Fibroblast of lung (primary cell): ENCODE measurements around the gene RNF32. TPM values are rescaled to one million over a fixed set of nuclear protein-coding genes. Genes with fewer than 3 reads are reported as not detected.
"Not testable (repeated sequence)": the region's sequence is repeated elsewhere in the genome, so short reads cannot be mapped to it uniquely, and the experiment has no call there.

Source experiments
- DNase-seq, 2 donors: peaks; one replicate each; pipeline versions ENCODE4 v3.0.0 to v3.0.0-alpha.2; 2010; ENCODE audit warnings: low read depth in 2 of 2
- H2AFZ ChIP-seq: 2 replicates; pipeline ENCODE4 v1.5.1; 2012; ENCODE audit warnings: low read length, control low read depth, inconsistent platforms
- H3K27ac ChIP-seq: 2 replicates; pipeline ENCODE4 v1.5.1; 2011; ENCODE audit warnings: low read length, control low read depth; ENCODE audit not compliant: insufficient read depth
- H3K27me3 ChIP-seq: 2 replicates; pipeline ENCODE4 v1.5.1; 2011; ENCODE audit warnings: mild to moderate bottlenecking, low read length; ENCODE audit not compliant: control insufficient read depth, insufficient read depth
- H3K36me3 ChIP-seq: 2 replicates; pipeline ENCODE4 v1.5.1; 2011; ENCODE audit warnings: low read length; ENCODE audit not compliant: control insufficient read depth, insufficient read depth
- H3K4me1 ChIP-seq: 2 replicates; pipeline ENCODE4 v1.5.1; 2011; ENCODE audit warnings: low read length; ENCODE audit not compliant: control insufficient read depth, insufficient read depth; ENCODE audit errors: extremely low read depth
- H3K4me2 ChIP-seq: 2 replicates; pipeline ENCODE4 v1.5.1; 2011; ENCODE audit warnings: low read length, control low read depth; ENCODE audit not compliant: insufficient read depth; ENCODE audit errors: extremely low read depth
- H3K4me3 ChIP-seq, 4 experiments: fragments of 200-600 bp in 1 of 4; sonication (generic) in 1 of 4; replicated peaks in 1 of 4; 2 replicates each; pipeline ENCODE4 v1.5.1; 2011 to 2016; ENCODE audit warnings: low read length in 4 of 4, low read depth in 3 of 4, mild to moderate bottlenecking in 3 of 4, control low read depth in 2 of 4, inconsistent platforms in 1 of 4, mixed read lengths in 1 of 4; ENCODE audit not compliant: insufficient read depth in 1 of 4; ENCODE audit errors: control extremely low read depth in 1 of 4
- H3K79me2 ChIP-seq: 2 replicates; pipeline ENCODE4 v1.5.1; 2012; ENCODE audit warnings: mild to moderate bottlenecking, low read length, inconsistent platforms; ENCODE audit not compliant: control insufficient read depth, insufficient read depth
- H3K9ac ChIP-seq: 2 replicates; pipeline ENCODE4 v1.5.1; 2011; ENCODE audit warnings: mild to moderate bottlenecking, low read length, control low read depth; ENCODE audit not compliant: insufficient read depth
- H3K9me3 ChIP-seq: 2 replicates; pipeline ENCODE4 v1.5.1; 2012; ENCODE audit warnings: low read depth, low read length; ENCODE audit not compliant: control insufficient read depth, insufficient read depth
- H4K20me1 ChIP-seq: 2 replicates; pipeline ENCODE4 v1.5.1; 2011; ENCODE audit warnings: low read length; ENCODE audit not compliant: control insufficient read depth, insufficient read depth; ENCODE audit errors: extremely low read depth
- EZH2 ChIP-seq: IDR thresholded peaks from 2 replicates; pipeline ENCODE4 v1.5.1; 2012; ENCODE audit warnings: low read length, control low read depth, mild to moderate bottlenecking; ENCODE audit errors: missing control alignments
- polyA plus RNA-seq, 2 donors: library from polyadenylated mRNA; depleted of rRNA in 1 of 2; stranded (reverse) in 1 of 2; unstranded in 1 of 2; fragments of >200 nt; gene quantifications; 2 replicates each; pipeline ENCODE4 v1.2.1, GENCODE V29; 2011 to 2012; ENCODE audit warnings: missing spikeins in 1 of 2
- total RNA-seq: library from RNA; depleted of rRNA; stranded (reverse); fragments of >200 nt; gene quantifications from 2 replicates; pipeline ENCODE4 v1.2.1, GENCODE V29; 2014
- TF ChIP-seq, protein P1 (sequence below), 2 donors: IDR thresholded peaks in 1 of 2; conservative IDR thresholded peaks in 1 of 2; 1 replicate in 1 of 2; 2 replicates in 1 of 2; pipeline ENCODE4 v1.5.1; 2011 to 2012; ENCODE audit warnings: low read length in 2 of 2, control low read depth in 1 of 2, inconsistent platforms in 1 of 2, low read depth in 1 of 2, mild to moderate bottlenecking in 1 of 2

The RNF32 gene
- total and polyA plus RNA-seq, 2 donors (not counting 1 experiment from before 2014, with no cell fraction given), result 0.91 to 2.8 TPM

DNA sequence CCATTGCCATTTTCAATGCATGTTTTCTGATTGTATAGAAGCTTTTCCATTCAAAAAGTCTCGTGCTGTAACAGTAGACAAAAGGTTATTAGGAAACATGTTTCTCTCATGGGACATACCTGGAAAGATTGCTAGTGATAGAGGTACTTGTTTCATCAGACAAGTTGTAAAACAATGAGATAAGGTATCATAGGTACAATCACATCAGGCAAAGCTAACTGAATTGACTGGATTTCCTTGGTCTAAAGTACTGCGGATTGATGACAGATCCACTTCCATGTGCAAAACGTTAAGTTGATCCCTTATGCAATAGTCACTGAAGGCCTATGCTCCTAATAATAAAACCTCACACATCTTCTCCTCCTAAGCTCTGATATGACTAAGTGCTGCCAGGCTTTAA lies 6.5 kb upstream of the RNF32 start:
- no peak overlapping the region for H3K9ac ChIP-seq
- no peak overlapping the region for H3K27ac ChIP-seq
- TF ChIP-seq, protein P1, sequence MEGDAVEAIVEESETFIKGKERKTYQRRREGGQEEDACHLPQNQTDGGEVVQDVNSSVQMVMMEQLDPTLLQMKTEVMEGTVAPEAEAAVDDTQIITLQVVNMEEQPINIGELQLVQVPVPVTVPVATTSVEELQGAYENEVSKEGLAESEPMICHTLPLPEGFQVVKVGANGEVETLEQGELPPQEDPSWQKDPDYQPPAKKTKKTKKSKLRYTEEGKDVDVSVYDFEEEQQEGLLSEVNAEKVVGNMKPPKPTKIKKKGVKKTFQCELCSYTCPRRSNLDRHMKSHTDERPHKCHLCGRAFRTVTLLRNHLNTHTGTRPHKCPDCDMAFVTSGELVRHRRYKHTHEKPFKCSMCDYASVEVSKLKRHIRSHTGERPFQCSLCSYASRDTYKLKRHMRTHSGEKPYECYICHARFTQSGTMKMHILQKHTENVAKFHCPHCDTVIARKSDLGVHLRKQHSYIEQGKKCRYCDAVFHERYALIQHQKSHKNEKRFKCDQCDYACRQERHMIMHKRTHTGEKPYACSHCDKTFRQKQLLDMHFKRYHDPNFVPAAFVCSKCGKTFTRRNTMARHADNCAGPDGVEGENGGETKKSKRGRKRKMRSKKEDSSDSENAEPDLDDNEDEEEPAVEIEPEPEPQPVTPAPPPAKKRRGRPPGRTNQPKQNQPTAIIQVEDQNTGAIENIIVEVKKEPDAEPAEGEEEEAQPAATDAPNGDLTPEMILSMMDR (conservative IDR thresholded peaks at IDR 0.05 in 1 of 2, IDR thresholded peaks at IDR 0.05 in 1 of 2; ENCODE audit: low read depth in 1 of 2, low read length in 2 of 2), result no peak
- TF ChIP-seq EZH2, result no peak
- DNase-seq, result no peak
- no peaks in the 10 kb centered on the region for H3K36me3 ChIP-seq
- no peaks in the 10 kb centered on the region for H3K4me1 ChIP-seq
- H3K4me2 ChIP-seq, result no peak overlapping the region
- H3K4me3 ChIP-seq, result no peak overlapping the region
- no peaks in the 10 kb centered on the region for H3K9me3 ChIP-seq
- no peaks in the 10 kb centered on the region for H3K27me3 ChIP-seq
- H2AFZ ChIP-seq, result no peak overlapping the region
- no peaks in the 10 kb centered on the region for H3K79me2 ChIP-seq
- no peaks in the 10 kb centered on the region for H4K20me1 ChIP-seq

DNA sequence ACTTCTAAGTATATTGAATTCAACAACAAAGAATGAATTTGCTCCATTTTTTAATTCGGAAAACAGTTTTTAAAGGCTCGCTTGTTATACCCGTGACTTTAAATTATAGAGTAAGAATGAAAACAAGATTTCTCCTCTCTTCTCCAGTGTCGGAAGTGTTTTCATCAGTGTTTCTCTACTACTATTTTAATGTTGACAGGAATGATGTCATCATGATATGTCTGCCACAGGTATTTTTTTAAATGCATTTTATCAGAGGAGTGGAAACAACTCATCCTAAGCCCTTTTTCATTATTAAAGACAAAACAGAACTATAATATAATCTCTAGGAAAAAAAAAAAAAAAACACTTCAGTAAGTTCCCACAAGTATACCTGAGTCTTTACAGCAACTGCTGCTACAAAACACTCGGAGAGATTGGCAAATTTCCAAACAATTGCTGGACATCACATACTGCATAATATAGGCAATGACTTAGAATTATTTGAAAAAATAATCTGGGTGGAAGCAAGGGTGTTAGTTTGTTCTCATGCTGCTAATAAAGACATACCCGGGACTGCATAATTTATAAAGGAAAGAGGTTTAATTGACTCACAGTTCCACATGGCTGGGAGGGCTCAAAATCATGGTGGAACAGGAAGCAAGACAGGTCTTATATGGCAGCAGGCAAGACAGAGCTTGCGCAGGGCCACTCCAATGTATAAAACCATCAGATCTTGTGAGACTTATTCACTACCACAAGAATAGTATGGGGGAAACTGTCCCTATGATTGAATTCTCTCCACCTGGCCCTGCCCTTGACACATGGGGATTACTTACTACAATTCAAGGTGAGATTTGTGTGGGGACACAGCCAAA lies 4.8 kb upstream of the RNF32 start:
- Histone ChIP-seq H3K79me2 (peaks cover 5% of the 10 kb centered on the region), H4K20me1 (no peaks in the 10 kb centered on the region), H2AFZ (no peak overlapping the region), H3K9ac (no peak overlapping the region), H3K27me3 (no peaks in the 10 kb centered on the region), H3K4me2 (no peak overlapping the region), H3K4me1 (no peaks in the 10 kb centered on the region), H3K9me3 (no peaks in the 10 kb centered on the region), H3K27ac (no peak overlapping the region), H3K4me3 (no peak overlapping the region), H3K36me3 (no peaks in the 10 kb centered on the region)
- DNase-seq, result no peak
- no peak for TF ChIP-seq EZH2
- TF ChIP-seq, protein P1 (conservative IDR thresholded peaks at IDR 0.05 in 1 of 2, IDR thresholded peaks at IDR 0.05 in 1 of 2; ENCODE audit: low read depth in 1 of 2, low read length in 2 of 2), result no peak

DNA sequence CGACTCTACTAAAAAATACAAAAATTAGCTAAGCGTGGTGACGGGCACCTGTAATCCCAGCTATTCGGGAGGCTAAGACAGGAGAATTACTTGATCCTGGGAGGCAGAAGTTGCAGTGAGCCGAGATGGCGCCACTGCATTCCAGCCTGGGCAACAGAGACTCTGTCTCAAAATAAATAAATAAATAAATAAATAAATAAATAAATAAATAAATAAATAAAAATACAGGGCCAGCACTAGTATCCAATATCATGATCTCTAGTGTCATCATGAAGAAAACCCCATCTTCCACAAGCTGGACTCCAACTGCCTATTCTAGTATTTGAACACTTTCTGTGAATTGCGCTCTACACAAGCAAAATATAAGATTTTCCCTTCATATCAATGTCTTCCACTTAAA lies 3.5 kb upstream of the RNF32 start:
- H4K20me1 ChIP-seq, H3K79me2 ChIP-seq, H3K4me2 ChIP-seq, H3K27ac ChIP-seq, H3K9me3 ChIP-seq, H2AFZ ChIP-seq, H3K36me3 ChIP-seq, H3K27me3 ChIP-seq, DNase-seq, H3K4me1 ChIP-seq, H3K4me3 ChIP-seq, H3K9ac ChIP-seq: not testable (repeated sequence)
